Stimulated activated CD4-positive, alpha-beta T cell treated with anti-CD3 and anti-CD28 coated beads, Interleukin-12 subunit alpha, Interleukin-12 subunit beta, amount 100 ng/mL, for 4 hours (primary cell): Measurements from ENCODE around the gene MAOA.
A peak's percentile ranks its signal among the peaks of the same experiment; 100 is the strongest.
"Not testable (repeated sequence)": the region's sequence is repeated elsewhere in the genome, so short reads cannot be mapped to it uniquely, and the experiment has no call there.

Experiments
- DNase-seq: peaks from one replicate; pipeline ENCODE4 v3.0.0-alpha.2; 2020

MAOA gene

DNA sequence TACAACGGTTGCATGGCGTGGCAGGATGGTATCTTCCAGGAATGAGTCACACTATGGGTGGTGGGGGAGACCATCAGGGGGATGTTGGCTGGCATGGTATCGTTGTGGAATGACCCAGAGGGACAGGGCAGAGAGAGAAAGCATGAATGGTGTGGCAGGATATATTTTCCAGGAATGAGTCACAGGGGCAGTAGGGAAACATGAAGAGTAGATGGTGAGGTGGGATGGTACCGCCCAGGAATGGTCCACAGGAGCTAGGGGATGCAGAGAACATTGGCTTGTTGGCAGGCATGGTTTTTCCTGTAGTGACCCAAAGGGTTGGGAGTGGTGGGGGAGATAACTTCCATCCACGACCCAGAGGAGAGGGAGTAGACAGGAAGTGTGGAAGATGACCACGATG, 62.4 kb downstream of the MAOA start:
- no peak for DNase-seq

DNA sequence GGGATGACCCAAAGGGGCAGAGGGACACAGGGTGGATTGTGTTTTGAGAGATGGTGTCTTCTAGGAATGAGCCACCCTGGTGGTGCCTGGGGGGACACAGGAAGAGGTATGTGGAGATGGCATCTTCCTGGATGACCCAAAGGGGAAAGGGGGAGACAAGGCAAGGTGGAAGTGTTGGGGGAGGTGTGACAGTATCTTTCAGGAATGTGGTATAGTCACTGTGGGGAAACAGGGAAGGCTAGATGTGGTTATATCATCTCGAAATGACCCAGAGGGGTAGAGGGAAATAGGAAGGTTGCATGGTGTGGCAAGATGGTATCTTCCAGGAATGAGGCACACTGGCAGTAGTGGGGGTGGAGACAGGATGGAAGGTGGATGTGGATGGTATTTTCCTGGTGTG, 62.9 kb downstream of the MAOA start:
- DNase-seq, result no peak

DNA sequence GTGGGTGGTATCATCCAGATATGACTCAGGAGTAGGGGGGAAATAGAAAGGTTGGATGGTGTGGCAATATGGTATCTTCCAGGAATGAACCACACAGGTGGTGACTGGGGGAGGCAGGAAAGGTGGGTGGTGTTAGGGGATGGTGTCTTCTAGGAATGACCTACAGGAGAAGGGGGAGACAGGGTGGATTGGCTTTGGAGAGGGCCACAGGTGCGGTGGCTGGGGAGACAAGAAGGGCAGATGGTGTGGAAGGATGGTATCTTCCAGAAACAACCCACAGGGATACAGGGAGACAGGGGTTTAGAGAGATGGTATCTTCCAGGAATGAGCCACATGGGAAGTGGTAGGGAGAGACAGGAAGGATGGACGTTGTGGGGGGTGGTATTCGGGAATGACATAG, 64.0 kb downstream of the MAOA start:
- DNase-seq, result no peak

DNA sequence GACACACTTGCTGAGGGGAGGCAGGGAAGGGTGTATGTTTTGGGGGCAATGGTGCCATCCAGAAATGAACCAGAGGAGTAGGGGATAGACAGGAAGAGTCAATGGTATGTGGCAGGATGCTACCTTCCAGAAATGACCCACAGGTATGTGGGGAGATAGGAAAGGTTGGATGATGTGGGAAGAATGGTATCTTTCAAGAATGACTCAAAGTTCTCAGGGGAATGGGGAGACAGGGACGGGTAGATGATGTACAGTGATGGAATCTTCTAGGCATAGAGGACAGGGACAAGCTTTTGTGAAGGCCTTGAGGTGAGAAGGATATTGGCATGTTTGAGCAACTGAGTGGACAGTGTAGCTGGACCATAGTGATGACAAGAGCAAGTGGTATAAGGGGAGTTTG, 64.9 kb downstream of the MAOA start:
- DNase-seq, result no peak

DNA sequence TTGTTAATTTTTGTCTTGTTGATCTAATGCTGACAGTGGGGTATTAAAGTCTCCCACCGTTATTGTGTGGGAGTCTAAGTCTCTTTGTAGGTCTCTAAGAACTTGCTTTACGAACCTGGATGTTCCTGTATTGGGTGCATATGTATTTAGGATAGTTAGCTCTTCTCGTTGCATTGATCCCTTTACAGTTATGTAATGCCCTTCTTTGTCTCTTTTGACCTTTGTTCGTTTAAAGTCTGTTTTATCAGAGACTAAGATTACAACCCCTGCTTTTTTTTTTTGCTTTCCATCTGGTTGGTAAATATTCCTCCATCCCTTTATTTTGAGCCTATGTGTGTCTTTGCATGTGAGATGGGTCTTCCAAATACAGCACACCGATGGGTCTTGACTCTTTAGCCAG, 69.1 kb downstream of the MAOA start:
- not testable (repeated sequence) for DNase-seq

DNA sequence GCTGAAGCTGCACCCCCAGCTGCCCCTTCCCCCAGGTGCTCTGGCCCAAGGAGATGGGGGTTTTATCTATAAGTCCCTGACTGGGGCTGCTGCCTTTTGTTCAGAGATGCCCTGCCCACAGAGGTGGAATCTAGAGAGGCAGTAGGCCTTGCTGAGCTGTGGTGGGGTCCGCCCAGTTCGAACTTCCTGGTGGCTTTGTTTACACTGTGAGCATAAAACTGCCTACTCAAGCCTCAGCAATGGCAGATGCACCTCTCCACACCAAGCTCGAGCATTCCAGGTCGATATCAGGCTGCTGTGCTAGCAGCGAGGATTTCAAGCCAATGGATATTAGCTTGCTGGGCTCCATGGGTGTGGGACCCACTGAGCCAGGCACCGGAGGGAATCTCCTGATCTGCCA, 71.2 kb downstream of the MAOA start:
- not testable (repeated sequence) for DNase-seq

DNA sequence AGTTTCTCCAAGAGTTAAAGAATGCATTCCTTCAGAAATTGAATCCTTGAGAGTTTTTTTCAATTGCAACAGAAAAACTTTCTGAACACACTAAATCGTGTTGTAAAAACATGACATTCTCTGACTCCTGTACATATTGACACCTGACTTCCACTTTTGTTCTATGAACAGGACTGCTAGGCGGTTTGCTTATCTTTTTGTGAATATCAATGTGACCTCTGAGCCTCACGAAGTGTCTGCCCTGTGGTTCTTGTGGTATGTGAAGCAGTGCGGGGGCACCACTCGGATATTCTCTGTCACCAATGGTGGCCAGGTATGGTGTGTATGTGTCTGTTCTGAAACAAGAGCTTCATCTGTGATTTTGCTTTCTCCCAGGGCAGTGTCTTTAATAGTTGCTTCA, 71.9 kb downstream of the MAOA start:
- DNase-seq, result no peak

DNA sequence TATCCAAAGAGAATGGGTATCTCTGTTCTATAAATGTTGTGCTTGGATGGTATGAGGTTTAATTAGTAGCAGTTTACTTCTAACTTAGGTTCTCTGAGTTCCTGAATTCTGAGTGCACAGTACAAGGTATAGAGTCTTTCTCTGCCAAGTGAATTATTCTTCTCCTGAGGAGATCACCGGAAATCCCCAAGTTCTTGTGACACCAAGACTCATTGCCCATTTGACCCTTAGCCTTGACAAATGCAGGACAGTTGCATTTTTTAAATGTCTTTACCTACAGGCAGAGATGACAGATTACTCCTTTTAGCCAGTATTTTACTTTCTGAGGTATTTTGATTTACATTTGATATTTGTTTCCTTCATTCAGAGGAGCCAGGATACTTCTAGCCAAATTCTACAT, 72.9 kb downstream of the MAOA start:
- no peak for DNase-seq

DNA sequence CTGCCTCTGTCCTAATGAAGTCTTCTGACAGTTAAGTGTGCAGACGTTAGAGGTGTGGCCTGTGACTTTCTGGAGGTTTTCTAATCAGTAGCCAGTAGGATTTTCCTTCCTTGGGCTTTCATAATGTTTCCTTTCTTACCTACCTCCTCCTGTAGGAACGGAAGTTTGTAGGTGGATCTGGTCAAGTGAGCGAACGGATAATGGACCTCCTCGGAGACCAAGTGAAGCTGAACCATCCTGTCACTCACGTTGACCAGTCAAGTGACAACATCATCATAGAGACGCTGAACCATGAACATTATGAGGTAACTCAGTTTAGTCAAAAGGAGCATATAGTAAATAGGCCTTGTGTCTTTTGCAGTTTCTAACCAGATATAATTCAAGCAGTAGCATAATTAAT, 75.0 kb downstream of the MAOA start:
- no peak for DNase-seq

DNA sequence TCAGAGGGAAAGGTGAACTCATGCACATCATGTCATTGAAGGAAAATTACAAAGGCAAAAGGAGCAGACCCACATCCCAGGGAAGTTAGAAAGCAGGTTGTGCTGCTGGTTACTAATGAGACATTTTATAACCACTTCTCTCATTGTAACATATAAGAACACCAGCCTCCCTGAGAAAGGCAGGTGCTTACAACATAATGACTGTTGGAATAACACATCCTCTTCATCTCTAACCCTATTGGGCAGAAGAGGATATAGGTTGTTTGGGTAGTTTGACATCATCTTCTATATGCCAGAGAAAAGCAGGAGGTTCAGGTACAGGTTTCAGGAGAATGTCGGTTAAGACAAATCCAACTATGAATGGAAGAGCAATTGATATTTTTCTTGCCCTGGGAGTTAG, 77.6 kb downstream of the MAOA start:
- no peak for DNase-seq

DNA sequence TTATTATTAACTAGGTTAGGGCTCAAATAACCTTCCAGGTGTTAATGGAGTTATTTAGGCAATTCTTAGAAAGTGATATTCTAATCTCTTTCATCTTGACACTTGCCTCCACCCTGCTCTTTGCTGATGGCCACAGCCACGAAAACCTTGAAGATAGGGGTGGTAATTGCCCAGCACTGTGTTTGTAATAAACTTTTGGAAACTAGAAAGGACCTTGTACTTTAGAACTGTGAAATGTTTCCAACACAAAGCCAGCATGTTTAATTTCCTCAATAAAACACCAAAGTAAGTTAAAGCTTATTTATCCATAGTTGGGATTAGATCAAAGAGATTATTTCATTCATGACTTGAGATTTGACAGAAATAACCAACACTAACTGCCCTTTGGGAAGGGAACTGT, 78.3 kb downstream of the MAOA start:
- no peak for DNase-seq

DNA sequence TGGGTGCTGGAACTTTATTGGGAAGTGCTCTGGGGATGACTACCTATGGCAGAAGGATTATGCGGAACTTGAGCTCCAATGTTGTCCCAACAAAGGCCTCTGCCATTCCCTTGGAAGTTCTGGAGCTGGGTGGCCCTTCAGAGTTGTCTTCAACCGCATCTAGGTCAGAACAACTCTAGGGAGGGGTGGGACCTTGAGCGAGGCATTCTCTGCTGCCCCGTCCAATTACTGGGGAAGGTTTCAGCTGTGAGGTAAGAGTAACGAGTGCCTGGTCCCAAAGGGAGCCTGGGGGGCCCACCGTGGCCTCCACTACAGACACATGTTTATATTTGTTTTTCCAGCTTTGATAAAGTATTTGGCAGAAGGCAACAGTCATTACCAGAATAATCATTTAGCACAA, 79.4 kb downstream of the MAOA start:
- DNase-seq, result no peak

DNA sequence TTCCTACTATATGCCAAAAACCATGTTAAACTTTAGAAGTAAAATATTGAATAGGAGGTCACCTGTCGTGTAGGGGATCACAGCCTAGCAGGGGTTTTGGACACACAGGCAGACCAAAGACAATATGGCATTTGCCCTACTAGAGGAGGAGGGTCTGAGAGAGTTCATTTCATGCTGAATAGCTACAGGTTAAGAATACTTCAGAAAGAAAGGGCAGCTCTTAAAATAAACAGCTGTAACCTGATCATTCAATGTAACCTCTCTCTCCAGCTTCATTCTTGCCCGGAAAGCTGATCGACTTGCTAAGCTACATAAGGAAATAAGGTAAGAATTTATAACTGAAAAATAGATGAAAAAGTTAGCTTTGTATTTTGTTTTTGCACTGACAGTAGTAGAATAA, 79.9 kb downstream of the MAOA start:
- no peak for DNase-seq

DNA sequence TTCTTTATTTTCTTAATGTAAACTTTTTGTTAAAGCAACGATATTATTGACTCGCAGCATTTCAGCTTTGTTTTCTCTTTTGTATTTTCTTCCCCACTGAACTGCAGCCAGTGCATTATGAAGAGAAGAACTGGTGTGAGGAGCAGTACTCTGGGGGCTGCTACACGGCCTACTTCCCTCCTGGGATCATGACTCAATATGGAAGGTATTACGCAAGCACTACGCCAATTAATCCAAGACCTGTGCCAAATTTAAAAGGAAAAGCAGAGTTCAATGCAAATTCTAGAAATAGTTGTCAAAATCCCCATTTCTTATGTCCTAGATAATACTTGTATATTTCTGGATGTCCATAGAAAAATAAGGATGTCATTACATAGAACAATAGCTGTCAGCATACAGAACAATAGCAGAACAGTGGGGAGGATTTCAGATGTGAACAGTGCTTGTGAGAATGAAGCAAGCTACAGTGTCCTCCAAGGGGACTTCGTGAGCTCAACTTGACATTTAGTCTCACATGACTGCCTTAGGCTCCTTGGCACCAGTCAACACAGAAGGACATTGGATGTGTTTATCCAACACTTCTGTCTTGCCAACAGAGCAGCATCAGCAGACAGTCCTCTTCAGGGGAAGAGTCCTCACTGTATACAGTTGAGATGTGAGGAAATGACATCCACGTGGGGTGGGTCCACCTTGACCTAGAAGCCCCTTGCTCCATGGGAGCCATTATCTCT, 85.9 kb downstream of the MAOA start:
- DNase-seq, result no peak

DNA sequence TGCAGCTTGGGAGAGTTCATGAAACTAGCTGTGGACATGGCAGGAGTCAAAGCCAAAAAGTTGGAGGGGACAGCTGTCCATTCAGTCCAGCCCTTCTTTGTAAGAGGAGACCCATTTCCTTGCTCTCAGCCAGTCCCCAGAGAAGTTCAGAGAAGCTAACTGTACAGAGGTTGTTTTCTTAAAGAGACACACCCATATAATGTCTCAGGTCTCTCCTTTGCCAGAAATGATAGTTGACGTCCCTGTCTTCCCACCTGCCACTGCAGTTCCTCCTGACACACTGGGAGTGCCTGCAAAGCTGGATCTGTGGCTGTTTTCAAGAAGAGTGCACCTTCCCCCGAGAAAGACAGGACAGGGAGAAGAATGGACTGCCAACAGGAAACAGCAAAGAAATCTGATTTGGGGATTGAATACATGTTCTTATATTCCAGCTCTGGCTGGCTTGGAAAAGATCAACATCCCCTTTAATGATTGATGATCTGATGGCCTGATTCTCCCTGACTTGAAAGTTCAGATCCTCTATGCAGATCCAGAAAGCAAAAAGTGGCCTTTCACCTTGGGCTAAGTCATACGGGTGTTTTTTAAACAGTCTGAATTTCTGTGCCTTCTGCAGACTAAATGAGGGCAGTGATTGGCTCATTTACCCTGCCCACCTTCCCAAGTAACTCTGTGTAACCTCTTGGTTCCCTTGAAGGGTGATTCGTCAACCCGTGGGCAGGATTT, 87.2 kb downstream of the MAOA start:
- no peak for DNase-seq

DNA sequence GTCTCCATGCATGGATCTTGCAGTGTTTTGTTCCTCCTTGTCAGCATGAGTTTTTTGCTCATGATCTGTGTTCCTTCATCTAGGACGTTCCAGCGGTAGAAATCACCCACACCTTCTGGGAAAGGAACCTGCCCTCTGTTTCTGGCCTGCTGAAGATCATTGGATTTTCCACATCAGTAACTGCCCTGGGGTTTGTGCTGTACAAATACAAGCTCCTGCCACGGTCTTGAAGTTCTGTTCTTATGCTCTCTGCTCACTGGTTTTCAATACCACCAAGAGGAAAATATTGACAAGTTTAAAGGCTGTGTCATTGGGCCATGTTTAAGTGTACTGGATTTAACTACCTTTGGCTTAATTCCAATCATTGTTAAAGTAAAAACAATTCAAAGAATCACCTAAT, 88.2 kb downstream of the MAOA start:
- DNase-seq, result no peak

DNA sequence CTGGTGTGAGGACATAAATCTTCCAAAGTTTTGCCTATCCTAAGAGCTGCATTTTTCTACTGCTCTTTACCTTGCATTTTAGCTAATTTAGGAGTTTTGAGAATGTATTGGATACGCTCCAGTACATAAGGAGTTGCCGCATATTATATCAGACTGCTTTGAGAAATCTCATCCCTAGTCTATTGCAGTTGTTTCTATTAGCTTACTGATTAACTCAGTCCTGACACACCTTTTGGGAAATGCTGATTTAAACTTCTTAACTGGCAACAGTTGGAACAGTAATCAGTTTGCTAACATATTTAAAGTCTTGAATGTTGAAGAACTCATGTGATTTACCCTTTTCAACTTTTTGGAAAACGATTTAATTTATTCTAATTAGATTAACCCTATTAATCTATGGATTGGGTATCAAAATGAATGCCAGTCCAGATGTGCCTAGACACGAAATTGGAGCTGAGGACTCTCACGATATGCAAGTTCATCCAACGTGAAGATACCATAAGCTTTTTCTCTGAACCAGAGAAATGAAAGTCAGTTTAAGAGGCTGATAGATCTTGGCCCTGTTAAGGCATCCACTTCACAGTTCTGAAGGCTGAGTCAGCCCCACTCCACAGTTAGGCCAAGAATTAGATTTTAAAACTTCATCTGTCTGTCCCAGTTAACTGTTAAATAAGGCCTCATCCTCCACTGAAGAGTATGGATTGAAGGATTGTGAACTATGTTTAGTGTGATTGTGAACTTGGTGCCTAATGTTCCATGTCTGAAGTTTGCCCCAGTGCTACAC, 90.0 kb downstream of the MAOA start:
- DNase-seq, result no peak

DNA sequence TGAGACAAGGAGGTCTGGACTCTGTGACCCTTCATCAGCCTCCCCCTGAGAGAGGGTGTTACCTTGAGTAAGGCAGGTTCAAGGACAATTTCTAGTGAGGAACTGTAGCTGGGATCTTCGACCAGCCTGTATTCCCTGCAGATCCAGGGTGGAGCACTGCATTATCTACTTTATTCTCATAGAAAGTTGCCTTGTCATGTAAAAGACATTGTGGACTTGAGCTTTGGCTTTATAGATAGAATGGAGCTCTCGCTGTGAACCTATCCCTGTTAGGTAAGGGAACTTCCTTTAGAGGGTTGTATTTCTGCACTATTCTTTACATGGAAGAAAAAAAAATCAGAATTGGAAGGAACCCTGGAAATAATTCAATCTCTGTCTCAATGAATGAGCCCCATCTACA, 91.4 kb downstream of the MAOA start:
- no peak for DNase-seq

DNA sequence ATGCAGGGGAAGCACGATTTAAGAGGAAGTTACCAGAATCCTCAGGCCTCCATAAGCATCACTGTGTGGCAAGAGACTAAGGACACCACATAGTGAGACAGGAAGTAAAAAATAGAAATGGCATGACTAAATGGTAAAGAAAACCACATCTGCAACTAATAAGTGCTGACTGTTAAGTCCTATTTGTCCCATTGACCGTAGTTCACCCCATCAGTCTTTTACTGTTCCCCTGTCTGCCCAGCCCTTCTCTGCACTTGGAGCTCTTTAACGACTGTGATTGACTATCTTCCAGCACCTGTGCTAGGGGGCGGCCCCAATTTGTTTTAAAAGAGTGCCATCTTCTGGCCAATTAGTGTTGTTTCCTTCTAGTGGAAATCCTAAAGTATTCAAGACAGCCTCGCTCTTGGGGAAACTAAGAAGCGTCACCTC, 94.2 kb downstream of the MAOA start:
- peak; percentile 8 for DNase-seq

DNA sequence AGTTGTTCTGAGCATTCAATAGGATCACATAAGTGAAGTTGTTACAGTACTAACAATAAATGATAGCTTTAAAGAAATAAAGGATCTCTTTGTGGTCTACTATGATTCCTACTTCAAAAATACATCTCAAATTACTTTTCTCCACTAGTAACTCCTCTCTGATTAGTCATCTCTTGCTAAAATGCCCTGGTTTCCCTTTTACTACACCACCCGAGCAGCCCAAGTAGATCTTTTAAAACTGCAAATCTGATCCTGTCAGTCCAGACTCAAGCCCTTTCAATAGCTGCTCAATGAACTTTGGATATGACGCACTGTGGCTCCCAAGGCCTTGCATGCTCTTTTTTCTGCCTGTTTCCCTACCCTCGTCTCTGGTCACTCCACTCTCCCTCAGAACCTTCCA, 97.5 kb downstream of the MAOA start:
- no peak for DNase-seq

DNA sequence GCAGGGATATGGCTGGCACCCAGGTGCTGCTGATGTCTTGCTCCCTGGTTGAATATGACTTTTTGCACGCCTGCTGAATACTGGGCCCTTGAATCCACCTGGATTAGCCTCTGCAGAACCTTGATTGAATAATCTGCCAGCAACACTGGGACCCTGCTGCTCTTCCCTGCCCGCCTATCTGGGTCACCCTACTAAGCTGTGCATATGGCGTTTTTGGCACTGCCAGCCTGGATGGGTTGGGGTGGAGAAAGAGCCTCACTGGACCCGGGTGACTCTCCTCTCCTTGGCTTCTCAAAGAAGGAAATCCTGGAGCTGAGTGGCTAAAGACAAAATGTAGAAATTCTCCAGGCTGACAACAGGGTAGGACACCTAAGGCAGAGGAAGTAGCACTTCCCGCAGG, 100.0 kb downstream of the MAOA start:
- no peak for DNase-seq

DNA sequence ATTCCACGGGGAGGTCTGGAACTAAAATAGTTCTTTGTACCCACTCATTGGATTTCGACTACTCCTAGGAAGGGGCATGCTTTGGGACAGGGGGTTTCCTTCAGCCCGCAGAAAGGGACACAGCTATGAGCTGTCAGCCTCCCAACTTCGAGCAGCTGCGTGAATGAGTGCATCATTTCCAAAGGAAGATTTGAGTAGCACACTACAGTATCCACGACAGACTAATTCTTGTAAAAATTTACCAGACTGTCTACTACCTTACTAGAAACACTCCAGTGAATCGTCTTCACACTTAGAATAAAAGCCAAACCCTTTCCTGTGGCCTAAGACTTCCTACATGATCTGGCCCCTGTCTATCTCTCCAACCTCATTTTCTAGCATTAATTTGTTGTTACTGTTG, 101.9 kb downstream of the MAOA start:
- DNase-seq, result no peak

DNA sequence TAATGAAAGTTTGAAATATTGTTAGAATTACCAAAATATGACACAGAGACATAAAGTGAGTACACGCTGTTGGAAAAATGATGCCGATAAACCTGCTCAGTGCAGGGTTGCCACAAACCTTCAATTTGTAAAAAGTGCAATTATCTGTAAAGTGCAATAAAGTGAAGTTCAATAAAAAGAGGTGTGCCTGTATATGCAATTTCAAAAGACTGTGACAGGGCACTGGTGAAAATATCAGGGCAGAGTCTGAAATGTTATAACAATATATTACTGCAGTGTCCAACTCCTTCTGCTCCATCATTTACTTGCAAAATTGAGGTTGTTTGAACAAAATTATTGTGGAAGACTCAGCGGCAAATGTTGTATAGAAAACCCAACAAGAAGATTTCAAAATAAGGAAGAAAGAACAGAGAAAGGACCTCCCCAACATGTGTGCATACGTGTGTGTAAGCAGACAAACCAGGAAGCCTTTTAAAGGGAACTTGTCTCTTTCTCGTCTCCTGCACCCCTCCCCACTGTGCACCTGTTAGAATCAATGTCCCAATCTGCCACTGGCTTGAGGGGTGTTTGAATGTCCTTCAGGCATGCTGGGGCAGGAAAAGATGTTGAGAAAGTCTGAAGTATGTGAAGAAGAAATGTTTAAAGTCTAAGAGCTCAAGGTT, 130.0 kb downstream of the MAOA start:
- DNase-seq, result no peak
